ENCODE measurements around the gene CUX1. TPM values are rescaled to one million over a fixed set of nuclear protein-coding genes. Genes with fewer than 3 reads are reported as not detected.
A peak's percentile ranks its signal among the peaks of the same experiment; 100 is the strongest.

CUX1 gene
- total RNA-seq, 1 experiment from 2014 or later, result 53.5 TPM

DNA sequence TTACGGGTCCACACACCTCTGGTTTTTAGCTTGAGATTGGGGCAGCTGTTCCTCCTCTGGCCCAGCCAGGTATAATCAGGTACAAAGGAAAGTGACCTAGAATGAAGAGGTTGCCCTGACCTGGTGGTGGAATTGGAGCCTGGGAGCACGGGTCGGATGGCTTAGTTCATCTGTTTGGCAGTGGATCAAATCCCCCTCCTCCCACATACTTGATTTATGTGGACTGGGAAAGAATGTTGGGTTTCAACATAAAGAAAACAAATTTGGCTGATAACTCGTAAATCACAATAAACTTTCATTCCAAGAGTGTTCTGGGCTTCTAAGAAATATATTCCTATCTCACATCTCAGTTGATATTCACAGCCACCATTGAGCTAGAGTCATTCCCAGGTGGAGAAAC, 186.8 kb downstream of the CUX1 start:
- H3K9me3 ChIP-seq (ENCODE audit: control insufficient read depth, low read depth, low read length), result no peaks in the 10 kb centered on the region
- H3K9me3 Mint-ChIP-seq, result no peaks in the 10 kb centered on the region; a peak in 1 of 5 replicates
- no peak overlapping the region for H3K4ac ChIP-seq (ENCODE audit: low read depth, low read length)
- H2BK20ac ChIP-seq (ENCODE audit: low read depth, low read length, poor library complexity, severe bottlenecking), result no peak overlapping the region
- H3K36me3 Mint-ChIP-seq (ENCODE audit: insufficient read depth in 1 of 3, low read depth in 3 of 3), result peaks cover 0 to 6% (median 0%) of the 10 kb centered on the region in 3 experiments; a peak in 3 of 7 replicates
- H4K91ac ChIP-seq (ENCODE audit: insufficient read length, low read depth, low read length), result no peak overlapping the region
- H2BK12ac ChIP-seq (ENCODE audit: insufficient read length, low read depth, low read length), result no peak overlapping the region
- no peak overlapping the region for H4K8ac ChIP-seq (replicated peaks; ENCODE audit: insufficient read length, low read depth, low read length)
- H3K27ac Mint-ChIP-seq, result peak overlapping the region in 1 of 3 experiments; percentile 56; a peak in 2 of 7 replicates
- H3K23ac ChIP-seq (ENCODE audit: insufficient read length, low read depth, low read length), result no peak overlapping the region
- no peak overlapping the region for H3T11ph ChIP-seq (ENCODE audit: low read length)
- peaks cover 2% of the 10 kb centered on the region; the same call in 1 of the 2 replicates for H3K79me2 ChIP-seq (ENCODE audit: insufficient read depth, low read length)
- H4K5ac ChIP-seq (ENCODE audit: insufficient read length, low read depth, low read length), result no peak overlapping the region
- H2BK15ac ChIP-seq (ENCODE audit: low read depth, low read length), result no peak overlapping the region
- no peak overlapping the region for H2BK120ac ChIP-seq (ENCODE audit: low read depth, low read length, poor library complexity, severe bottlenecking)
- no peak overlapping the region for H3K27ac ChIP-seq (ENCODE audit: insufficient read length, low read depth, low read length)
- no peaks in the 10 kb centered on the region for H3K23me2 ChIP-seq (ENCODE audit: insufficient read length, low read depth, low read length, poor library complexity, severe bottlenecking)
- H3K27me3 ChIP-seq (ENCODE audit: insufficient read depth, low read length), result no peaks in the 10 kb centered on the region
- no peak overlapping the region for H3K4me3 Mint-ChIP-seq
- no peaks in the 10 kb centered on the region for H3K27me3 Mint-ChIP-seq (ENCODE audit: low read depth)
- no peaks in the 10 kb centered on the region for H3K4me1 ChIP-seq (ENCODE audit: insufficient read depth, low read length)
- H3K18ac ChIP-seq (ENCODE audit: insufficient read length, low read depth, low read length), result no peak overlapping the region
- no peak overlapping the region for H3K14ac ChIP-seq (ENCODE audit: insufficient read depth, low read length)
- H3K79me1 ChIP-seq (ENCODE audit: insufficient read depth, low read depth, low read length, poor library complexity, severe bottlenecking), result peaks cover 8% of the 10 kb centered on the region
- no peak overlapping the region for H2BK5ac ChIP-seq (ENCODE audit: insufficient read length, low read length)
- TF ChIP-seq, protein P1, sequence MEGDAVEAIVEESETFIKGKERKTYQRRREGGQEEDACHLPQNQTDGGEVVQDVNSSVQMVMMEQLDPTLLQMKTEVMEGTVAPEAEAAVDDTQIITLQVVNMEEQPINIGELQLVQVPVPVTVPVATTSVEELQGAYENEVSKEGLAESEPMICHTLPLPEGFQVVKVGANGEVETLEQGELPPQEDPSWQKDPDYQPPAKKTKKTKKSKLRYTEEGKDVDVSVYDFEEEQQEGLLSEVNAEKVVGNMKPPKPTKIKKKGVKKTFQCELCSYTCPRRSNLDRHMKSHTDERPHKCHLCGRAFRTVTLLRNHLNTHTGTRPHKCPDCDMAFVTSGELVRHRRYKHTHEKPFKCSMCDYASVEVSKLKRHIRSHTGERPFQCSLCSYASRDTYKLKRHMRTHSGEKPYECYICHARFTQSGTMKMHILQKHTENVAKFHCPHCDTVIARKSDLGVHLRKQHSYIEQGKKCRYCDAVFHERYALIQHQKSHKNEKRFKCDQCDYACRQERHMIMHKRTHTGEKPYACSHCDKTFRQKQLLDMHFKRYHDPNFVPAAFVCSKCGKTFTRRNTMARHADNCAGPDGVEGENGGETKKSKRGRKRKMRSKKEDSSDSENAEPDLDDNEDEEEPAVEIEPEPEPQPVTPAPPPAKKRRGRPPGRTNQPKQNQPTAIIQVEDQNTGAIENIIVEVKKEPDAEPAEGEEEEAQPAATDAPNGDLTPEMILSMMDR (conservative IDR thresholded peaks at IDR 0.05), result no peak
- DNase-seq, result no peak
- H4K20me1 ChIP-seq (ENCODE audit: control insufficient read depth, insufficient read depth, insufficient read length), result no peaks in the 10 kb centered on the region
- no peak overlapping the region for H2AK5ac ChIP-seq (ENCODE audit: insufficient read length, low read length)
- peaks cover 5 to 13% of the 10 kb centered on the region in 2 experiments for H3K4me1 Mint-ChIP-seq
- no peak overlapping the region for H2AFZ ChIP-seq (ENCODE audit: low read length)
- H3K4me2 ChIP-seq (ENCODE audit: insufficient read depth, insufficient read length, low read length), result no peak overlapping the region
- WGBS (ENCODE audit: extremely low coverage, insufficient read length, low lambda C conversion rate), result no CpG with 5 or more reads among the region's 4 CpGs
- H3K9ac ChIP-seq (ENCODE audit: extremely low read depth, insufficient read length, low read length), result no peak overlapping the region
- no peak overlapping the region for H3K56ac ChIP-seq (ENCODE audit: insufficient read length, low read depth, low read length)

Data from H9 (cell line).